GM12873 (cell line): ENCODE results near the gene CCDC142.

Experiments
- CTCF ChIP-seq: IDR thresholded peaks from 2 replicates; pipeline ENCODE4 v1.5.1; 2012; ENCODE audit warnings: low read depth, mild to moderate bottlenecking, moderate library complexity, low read length, control low read depth; ENCODE audit not compliant: insufficient read depth; ENCODE audit errors: missing control alignments

The CCDC142 gene

GRCh38 chr2:74454654-74455511, 27.9 kb downstream of the CCDC142 start, which contains the start of gene INO80B:
Gene INO80B, plus strand, starts transcription at chr2:74455087. Its CDS starts 30 bp downstream, at chr2:74455117.
- TF ChIP-seq CTCF = no peak

GRCh38 chr2:74450570-74451190, 32.1 kb downstream of the CCDC142 start:
- no peak for TF ChIP-seq CTCF

GRCh38 chr2:74448771-74449170, 34.0 kb downstream of the CCDC142 start:
- no peak for TF ChIP-seq CTCF

- TF ChIP-seq CTCF = no peak
Observed at GRCh38 chr2:74447230-74447999, 35.4 kb downstream of the CCDC142 start.

- TF ChIP-seq CTCF = no peak
Observed at GRCh38 chr2:74444498-74445318, 38.1 kb downstream of the CCDC142 start.

GRCh38 chr2:74441690-74442482, 40.9 kb downstream of the CCDC142 start, which contains the start of gene RTKN:
Gene RTKN, minus strand, starts transcription at chr2:74441937. Its CDS starts 121 bp downstream, at chr2:74441816.
- no peak for TF ChIP-seq CTCF
